NOMO-1 (cell line): Measurements from ENCODE around the gene TRIO.

Experiments
- DNase-seq, 2 experiments: peaks; one replicate each; lab custom pipeline; 2025; ENCODE audit not compliant: unreplicated experiment in 2 of 2; lab: John Stamatoyannopoulos, UW

TRIO gene

DNA sequence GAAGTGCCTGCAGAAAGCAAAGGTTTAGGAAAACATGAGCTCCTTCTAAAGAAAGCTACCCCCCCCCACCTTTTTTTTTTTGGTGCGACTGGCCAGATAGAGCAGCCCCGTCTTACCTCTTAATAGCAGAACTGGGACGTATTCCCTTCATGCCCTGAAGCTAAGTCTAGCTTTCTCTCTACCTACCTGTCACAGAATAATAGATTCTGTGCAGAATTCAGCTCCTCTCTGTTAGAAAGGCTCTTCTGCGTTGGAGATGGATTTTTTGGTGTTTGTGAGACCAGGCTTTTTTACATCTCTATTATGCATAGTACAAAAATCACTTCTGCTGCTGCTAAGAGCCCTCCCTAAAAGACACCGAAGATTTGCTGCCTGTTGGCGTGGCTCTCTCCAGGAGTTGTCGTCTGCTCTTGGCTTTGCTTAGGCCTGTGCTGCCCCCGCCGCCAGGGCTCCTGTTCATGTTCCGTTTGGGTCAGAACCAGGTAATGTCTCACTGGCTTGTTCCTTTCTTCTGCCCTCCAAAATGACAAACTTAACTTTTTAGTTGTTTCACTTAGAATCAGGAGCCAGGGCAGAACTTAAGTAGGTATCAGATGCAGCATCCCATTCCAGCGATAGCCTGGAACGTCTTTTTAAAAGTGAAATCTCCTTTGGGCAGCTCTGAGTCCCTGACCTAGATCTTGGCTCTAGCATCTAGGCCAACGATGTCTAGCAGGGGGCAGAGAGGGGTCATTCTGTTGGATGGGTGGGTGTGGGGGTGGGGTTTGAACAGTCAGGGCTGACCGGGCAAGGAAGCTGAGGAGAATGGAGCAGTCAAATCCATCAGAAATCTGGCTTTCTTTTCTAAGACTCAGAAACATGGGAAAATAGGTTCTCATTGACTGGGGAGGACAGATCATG lies 2.5 kb downstream of the TRIO start:
- DNase-seq = no peak

DNA sequence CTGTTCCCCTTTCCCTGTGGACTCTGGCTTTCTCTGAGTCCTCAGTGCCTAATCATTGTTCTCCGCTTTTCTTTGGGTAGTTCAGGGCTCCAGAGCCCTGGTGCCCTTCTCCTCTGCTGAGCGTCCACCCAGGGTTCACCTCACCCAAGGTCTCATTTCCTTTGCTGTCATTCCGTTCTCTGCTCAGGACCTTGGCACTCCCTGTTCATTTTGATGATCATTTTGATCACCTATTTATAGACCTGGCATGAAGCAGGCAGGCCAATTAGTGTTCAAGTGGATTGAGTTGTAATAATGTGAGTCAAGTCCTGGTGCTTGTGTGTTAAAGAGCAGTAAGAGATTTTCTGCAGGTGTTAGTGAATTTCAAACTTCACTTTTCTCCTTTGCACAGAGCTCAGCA lies 3.6 kb downstream of the TRIO start:
- DNase-seq = no peak

- peak; percentile 27 to 68 for DNase-seq
Measured at GRCh38 chr5:14147210-14147609, 4.1 kb downstream of the TRIO start.

DNA sequence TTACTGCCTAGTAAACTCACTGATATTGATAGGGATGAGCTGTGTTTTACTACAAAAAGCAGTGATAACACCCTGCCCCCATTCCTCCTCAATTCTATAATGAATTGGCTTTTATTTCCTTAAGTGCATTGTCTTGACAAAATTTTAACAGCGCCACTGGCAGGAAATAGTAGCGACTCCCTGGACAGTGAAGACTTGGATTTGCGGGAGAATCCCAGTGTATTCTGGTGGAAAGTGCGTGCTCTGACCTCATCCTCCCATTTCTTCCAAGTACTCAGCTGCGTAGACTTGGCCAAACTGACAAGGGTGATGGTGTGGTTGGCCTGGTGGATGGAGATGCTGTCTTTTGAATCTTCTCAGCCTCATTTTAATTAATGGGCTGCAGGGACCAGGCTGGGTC lies 5.3 kb downstream of the TRIO start:
- DNase-seq = no peak

DNA sequence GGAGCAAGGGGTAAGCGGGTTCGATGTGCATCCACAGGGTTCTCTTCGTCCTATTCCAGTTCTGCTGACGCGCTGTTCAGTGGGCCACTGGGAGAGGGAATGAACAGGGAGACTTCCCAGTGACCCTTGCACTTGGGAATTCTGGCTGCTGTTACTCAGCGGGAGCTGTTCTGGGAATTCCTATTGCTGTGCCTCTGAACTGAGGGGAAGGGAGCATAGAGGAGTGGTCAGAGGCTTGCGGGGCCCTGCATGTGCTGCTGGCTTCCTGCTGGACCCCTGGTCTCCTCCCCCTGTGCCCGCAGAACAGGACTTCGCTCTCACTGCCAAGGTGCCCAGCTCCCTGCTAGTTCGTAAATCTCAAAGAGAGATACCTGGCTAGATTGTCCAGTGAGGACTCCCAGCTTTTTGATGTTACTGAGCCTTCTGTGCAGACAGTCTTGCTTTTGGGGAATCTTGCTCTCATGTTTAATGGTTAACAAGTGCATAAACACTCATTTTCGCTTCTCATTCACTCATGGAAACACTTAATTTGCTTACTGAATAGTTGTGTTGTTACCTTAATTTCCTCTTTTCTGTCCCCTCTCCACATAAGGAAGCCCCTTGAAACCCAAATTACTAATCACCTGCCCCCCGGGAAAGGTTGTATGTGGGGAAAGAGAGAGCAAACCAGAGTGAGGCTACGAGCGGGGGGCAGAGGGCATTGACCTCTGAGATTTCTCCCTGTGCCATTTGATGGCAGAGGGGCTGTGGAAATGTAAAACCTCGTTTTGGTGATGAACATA lies 5.9 kb downstream of the TRIO start:
- DNase-seq = no peak

- DNase-seq = no peak
Measured at GRCh38 chr5:14149672-14150274, 6.6 kb downstream of the TRIO start.

DNA sequence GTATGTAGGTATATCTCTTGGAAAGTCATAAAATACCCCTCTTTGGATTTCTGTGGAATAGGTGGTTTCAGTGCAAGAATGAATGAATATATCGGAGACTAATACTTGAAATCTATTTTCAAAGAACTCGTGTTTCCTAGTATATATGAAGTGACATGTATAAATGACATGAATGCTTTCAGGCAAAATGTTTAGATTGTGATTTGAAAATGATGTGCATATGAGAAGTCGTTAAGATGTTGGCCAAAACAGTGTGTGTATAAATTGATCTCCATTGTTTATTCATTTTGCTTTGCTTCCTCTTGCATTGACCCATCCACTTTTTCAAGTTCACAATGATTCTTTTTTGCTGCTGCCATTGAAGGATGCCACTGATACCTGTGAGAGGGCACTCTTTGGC lies 8.3 kb downstream of the TRIO start:
- no peak for DNase-seq

DNA sequence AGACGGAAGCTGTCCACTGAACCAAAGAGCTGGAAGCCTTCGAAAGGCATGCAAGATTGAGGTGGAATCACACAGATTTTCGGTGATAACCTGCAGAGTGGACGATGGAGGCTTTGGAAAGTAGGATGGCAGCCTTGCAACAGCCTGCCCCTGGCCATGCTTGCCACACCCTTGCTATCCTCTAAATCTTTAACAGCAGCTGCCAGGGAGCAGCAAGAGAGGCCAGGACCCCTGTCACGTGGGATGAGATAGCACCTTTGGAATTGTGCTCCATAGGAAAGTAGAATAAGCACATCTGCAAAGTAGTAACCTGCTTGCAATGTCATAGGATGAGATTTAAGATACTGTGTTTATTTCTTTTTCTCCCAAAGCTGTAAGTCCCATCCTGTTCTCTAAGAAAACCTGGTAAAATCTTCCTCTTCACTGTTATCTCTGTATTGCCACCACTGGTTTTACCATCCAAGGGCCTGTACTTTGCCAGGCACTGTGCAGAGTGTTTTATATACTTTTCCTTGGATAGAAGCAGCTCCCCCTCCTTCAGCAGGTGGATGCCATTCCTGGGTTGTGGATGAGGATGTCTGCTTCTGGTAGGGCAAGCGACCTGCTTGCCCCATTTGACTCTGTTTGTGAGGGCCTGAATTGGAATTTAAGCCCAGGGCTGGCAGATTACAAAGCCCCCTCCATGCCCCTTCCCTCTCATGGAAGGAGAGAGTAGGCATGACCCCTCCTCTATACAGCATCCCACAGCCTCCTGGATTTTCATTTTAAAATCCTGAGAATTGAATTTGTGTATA lies 10.1 kb downstream of the TRIO start:
- DNase-seq = no peak

- no peak for DNase-seq
Measured at GRCh38 chr5:14153932-14154731, 11.0 kb downstream of the TRIO start.

- peak; percentile 49 to 95 for DNase-seq
Measured at GRCh38 chr5:14155075-14155474, 11.9 kb downstream of the TRIO start.

DNA sequence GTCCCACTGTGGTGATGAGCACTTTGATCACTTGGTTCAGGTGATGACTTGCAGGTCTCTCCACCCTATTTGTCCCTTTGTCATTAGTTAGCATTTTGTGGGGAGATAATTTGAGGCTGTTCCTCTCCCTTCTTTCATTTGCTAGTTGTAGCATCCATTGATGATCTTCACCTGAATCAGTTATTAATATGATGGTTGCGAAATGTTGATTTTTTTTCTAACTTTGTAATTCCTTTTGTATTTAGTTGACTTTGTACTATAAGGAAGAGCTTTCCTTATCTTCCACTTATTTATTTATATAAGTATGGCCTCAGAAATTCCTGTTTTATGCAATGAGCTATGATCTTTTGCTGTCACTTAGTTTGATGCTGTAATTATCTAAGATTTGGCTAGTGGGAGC lies 12.6 kb downstream of the TRIO start:
- no peak for DNase-seq

DNA sequence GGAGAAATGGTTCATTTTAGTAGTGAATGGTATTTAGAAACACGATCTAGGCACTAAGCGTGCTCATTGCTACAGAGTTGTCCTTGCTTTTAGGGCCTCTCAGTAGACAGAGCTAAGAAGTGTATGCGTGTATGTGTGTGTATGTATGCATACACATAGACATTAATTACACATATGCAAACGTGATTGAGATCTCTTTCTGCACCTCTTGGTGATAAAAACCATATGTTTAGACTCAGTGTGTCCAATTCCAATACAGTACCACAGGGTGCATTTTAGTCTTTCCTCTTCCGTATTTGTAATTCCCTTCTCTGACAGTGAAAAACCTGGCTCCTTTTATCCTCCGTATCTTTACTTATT lies 13.1 kb downstream of the TRIO start:
- no peak for DNase-seq

- DNase-seq = peak; percentile 76 to 98
Measured at GRCh38 chr5:14156650-14157492, 13.7 kb downstream of the TRIO start.

DNA sequence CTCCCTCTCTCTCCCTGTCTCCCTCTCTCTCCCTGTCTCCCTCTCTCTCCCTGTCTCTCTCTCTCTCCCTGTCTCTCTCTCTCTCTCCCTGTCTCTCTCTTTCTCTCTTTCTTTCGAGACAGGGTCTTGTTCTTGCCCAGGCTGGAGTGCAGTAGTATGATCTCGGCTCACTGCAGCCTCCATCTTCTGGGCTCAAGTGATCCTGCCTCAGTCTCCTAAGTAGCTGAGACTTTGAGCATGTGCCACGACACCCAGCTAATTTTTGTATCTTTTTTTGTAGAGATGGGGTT lies 14.3 kb downstream of the TRIO start:
- DNase-seq = no peak

GRCh38 chr5:14158890-14159666 lies 15.9 kb downstream of the TRIO start:
- DNase-seq = no peak

GRCh38 chr5:14161825-14162556 lies 18.8 kb downstream of the TRIO start:
- DNase-seq = no peak

- no peak for DNase-seq
Measured at GRCh38 chr5:14164164-14165163, 21.3 kb downstream of the TRIO start.
